ENCODE results near the gene HERPUD2. TPM values are rescaled to one million over a fixed set of nuclear protein-coding genes. Genes with fewer than 3 reads are reported as not detected.
"Not testable (repeated sequence)": the region's sequence is repeated elsewhere in the genome, so short reads cannot be mapped to it uniquely, and the experiment has no call there.

The HERPUD2 gene
- total RNA-seq, 4 donors from 2014 or later: 25.3 to 44.1 (median 39.3) TPM

DNA sequence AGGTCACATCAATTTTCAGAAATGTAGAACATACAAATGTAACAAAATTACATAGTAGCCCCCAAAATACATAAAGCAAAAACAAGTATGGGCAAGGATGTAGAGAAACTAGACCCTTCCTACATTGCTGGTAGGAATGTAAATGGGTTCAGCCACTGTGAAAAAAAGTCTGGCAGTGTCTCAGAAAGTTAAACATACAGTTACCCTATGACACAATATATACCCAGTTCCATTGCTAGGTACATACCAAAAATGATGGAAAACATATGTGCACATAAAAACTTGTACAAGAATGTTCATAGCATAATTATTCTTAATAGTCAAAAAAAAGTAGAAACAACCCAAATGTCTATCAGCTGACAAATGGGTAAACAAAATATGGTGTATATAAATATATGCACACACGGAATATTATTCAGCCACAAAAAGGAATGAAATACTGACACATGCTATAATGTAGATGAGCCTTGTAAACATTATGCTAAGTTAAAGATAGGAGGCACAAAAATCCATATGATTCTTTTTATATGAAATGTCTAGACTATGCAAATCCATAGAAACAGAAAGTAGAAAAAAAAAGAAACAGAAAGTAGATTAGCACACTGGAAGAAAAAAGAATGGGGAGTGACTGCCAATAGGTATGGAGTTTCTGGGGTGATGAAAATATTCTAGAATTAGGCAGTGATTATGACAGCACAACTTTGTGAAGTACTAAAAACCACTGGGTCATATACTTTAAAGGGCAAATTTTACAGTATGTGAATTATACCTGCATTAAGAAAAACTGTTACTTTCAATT lies 13.5 kb downstream of the HERPUD2 start:
- Histone ChIP-seq H3K4me1 (peaks cover 0 to 30% (median 3%) of the 10 kb centered on the region in 4 donors), H3K36me3 (peaks cover 0 to 23% (median 0%) of the 10 kb centered on the region in 3 donors), H3K27me3 (no peaks in the 10 kb centered on the region), H3K9me3 (peaks cover 0 to 4% (median 0%) of the 10 kb centered on the region in 4 donors), H3K27ac (no peak overlapping the region), H3K4me3 (no peak overlapping the region)
- DNase-seq (ENCODE audit: low spot score in 2 of 2): no peak
- TF ChIP-seq EP300 (IDR thresholded peaks at IDR 0.05) (no peak), POLR2A (IDR thresholded peaks at IDR 0.05) (no peak)
- TF ChIP-seq, protein P1, sequence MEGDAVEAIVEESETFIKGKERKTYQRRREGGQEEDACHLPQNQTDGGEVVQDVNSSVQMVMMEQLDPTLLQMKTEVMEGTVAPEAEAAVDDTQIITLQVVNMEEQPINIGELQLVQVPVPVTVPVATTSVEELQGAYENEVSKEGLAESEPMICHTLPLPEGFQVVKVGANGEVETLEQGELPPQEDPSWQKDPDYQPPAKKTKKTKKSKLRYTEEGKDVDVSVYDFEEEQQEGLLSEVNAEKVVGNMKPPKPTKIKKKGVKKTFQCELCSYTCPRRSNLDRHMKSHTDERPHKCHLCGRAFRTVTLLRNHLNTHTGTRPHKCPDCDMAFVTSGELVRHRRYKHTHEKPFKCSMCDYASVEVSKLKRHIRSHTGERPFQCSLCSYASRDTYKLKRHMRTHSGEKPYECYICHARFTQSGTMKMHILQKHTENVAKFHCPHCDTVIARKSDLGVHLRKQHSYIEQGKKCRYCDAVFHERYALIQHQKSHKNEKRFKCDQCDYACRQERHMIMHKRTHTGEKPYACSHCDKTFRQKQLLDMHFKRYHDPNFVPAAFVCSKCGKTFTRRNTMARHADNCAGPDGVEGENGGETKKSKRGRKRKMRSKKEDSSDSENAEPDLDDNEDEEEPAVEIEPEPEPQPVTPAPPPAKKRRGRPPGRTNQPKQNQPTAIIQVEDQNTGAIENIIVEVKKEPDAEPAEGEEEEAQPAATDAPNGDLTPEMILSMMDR (IDR thresholded peaks at IDR 0.05): no peak
- 93 to 100% methylated on average over 1 of the region's 1 CpG for WGBS, 2 donors

DNA sequence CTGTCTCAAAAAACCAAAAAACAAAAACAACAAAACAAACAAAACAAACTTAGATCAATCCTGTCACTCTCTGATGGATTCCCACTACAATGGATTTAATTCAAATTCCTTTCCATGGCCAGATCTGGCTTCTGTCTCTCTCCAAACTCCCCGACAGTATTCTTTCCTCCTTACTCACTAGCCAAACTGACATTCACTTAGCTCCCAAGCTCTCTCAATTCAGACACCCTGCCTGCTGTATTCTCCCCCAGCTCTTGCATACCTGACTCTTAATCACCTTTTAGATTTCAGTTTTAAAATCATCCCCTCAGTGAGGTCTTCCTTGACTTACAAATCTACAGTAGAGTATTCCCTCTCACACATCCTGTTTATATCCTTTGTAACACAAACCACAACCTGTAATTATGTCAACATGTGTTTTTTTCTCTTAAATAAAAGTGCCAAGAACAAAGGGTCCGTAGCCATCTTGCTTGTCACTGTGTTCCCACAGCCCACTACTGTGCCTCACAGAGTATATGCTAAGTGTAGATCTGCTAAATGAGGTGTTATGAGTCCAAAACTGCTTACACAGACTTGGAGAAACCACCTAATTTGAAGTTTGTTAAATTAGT lies 14.4 kb downstream of the HERPUD2 start:
- TF ChIP-seq, protein P1 (IDR thresholded peaks at IDR 0.05): no peak
- TF ChIP-seq EP300 (IDR thresholded peaks at IDR 0.05): no peak
- no peak for TF ChIP-seq POLR2A (IDR thresholded peaks at IDR 0.05)
- Histone ChIP-seq H3K4me3 (no peak overlapping the region), H3K36me3 (peaks cover 0 to 20% (median 0%) of the 10 kb centered on the region in 3 donors), H3K27ac (no peak overlapping the region), H3K4me1 (peaks cover 0 to 33% (median 3%) of the 10 kb centered on the region in 4 donors), H3K9me3 (peaks cover 0 to 4% (median 0%) of the 10 kb centered on the region in 4 donors), H3K27me3 (no peaks in the 10 kb centered on the region)
- WGBS, 2 donors: 78% methylated on average over 2 of the region's 2 CpGs
- DNase-seq (ENCODE audit: low spot score in 2 of 2): no peak

DNA sequence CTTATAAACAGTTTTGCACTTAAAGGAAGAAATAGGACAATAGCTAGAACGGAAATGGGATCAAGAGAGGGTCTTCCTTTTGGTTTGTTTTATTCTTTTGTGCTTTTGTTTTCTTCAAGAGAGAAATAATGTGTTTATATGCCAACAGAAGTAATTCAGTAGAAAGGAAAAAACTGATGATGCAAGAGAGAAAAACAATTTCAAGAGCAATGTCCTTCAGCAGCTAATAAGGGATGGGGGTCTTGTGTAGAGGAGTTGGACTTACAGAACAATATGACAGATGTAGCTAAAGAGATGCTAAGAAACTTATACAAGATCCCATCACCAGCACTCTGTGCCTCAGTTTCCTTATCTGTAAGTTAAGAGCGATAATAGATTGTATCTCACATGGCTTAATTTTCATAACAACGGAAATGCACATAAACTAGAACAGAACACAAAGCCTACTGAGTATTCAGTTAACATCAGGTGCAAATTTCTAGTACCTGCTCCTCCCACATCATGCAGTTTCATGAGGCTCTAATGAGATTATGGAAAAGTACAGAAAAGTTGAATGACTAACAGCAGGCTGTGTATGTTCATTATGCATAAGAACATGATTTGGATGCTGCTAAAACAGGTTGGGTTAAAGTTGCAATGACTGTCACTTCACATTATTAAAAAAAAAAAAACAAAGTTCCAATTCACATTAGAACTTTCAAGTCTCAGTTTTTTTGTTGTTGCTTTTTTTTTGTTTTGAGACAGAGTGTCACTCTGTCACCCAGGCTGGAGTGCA lies 17.2 kb downstream of the HERPUD2 start:
- H3K27me3 ChIP-seq: no peaks in the 10 kb centered on the region
- H3K4me3 ChIP-seq: no peak overlapping the region
- H3K27ac ChIP-seq: no peak overlapping the region
- no peaks in the 10 kb centered on the region for H3K9me3 ChIP-seq
- peaks cover 0 to 33% (median 3%) of the 10 kb centered on the region in 4 donors for H3K4me1 ChIP-seq
- DNase-seq (ENCODE audit: low spot score in 2 of 2): no peak
- H3K36me3 ChIP-seq: no peaks in the 10 kb centered on the region
- WGBS, 2 donors: 87% methylated on average over 3 of the region's 3 CpGs
- no peak for TF ChIP-seq EP300 (IDR thresholded peaks at IDR 0.05)

DNA sequence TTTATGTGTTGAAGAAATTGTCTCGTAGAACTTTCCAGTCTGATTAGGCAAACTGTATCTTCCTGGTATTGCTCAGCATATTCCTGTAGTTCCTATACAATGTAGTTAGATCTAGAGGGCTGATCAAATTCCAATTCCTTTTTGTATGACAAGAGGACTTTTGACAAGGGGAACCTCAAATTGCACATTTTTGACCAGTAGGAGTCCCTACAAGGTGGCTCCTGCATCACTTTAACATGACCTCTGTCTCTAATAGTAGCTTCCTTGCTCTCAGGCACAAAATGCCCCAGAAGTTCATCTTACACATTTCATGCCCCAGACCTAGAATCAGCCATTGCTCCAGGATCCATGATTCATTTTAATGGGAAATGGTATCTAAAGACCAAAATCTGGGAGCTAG lies 18.7 kb downstream of the HERPUD2 start:
- peaks cover 0 to 33% (median 4%) of the 10 kb centered on the region in 4 donors for H3K4me1 ChIP-seq
- H3K4me3 ChIP-seq: no peak overlapping the region
- no peak overlapping the region for H3K27ac ChIP-seq
- 53 to 55% methylated on average over 1 of the region's 1 CpG for WGBS, 2 donors
- no peaks in the 10 kb centered on the region for H3K36me3 ChIP-seq
- no peaks in the 10 kb centered on the region for H3K9me3 ChIP-seq
- TF ChIP-seq POLR2A (IDR thresholded peaks at IDR 0.05) (no peak), EP300 (IDR thresholded peaks at IDR 0.05) (no peak)
- no peaks in the 10 kb centered on the region for H3K27me3 ChIP-seq
- no peak for DNase-seq (ENCODE audit: low spot score in 2 of 2)

DNA sequence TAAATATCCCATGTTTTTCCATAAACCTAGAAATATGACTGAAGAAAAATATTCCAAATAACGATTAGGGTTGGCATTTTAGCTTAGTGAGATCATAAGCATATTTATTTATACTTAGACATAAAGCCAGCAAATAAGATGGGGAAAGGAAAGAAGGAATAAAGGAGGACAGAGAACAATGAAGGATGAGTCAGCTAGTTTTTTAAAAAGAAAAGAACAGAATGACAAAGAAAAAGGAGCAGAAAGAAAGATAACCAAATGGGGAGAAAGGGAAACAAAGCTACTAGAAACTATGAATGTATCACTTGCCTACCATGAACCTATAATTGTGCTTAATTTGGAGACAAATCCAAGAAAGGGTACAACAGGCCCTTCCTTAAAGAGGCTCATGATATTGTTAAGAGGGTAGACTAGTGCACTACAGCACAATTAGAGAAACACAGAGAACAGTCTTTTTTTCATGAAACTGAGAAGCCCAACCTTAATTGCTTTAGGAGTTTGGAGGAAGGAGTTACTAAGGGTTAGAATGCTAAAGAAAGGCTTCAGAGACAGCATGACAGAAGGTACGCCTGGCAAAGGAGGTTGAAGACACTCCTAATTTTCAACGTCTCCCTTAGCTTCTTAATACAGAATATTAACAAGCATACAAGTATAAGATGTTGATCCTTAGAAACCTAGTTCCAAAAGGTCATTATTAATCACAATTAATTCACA lies 23.9 kb downstream of the HERPUD2 start:
- Histone ChIP-seq H3K27ac (no peak overlapping the region), H3K36me3 (peaks cover 0 to 26% (median 0%) of the 10 kb centered on the region in 3 donors), H3K4me1 (peaks cover 0 to 7% (median 2%) of the 10 kb centered on the region in 4 donors), H3K9me3 (no peaks in the 10 kb centered on the region), H3K27me3 (no peaks in the 10 kb centered on the region), H3K4me3 (no peak overlapping the region)
- TF ChIP-seq, protein P1 (IDR thresholded peaks at IDR 0.05): no peak
- TF ChIP-seq POLR2A (IDR thresholded peaks at IDR 0.05) (no peak), EP300 (IDR thresholded peaks at IDR 0.05) (no peak)
- DNase-seq (ENCODE audit: low spot score in 2 of 2): no peak
- 68 to 71% methylated on average over 3 of the region's 3 CpGs for WGBS, 2 donors

DNA sequence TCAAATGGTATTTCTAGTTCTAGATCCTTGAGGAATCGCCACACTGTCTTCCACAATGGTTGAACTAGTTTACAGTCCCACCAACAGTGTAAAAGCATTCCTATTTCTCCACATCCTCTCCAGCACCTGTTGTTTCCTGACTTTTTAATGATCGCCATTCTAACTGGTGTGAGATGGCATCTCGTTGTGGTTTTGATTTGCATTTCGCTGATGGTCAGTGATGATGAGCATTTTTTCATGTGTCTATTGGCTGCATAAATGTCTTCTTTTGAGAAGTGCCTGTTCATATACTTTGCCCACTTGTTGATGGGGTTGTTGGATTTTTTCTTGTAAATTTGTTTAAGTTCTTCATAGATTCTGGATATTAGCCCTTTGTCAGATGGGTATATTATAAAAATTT lies 34.5 kb downstream of the HERPUD2 start:
- DNase-seq (ENCODE audit: low spot score in 2 of 2): not testable (repeated sequence)
- WGBS, 2 donors: 92 to 100% methylated on average over 4 of the region's 4 CpGs

More for the DNA sequence above, 34.5 kb downstream of the HERPUD2 start:
- not testable (repeated sequence) for H3K4me3 ChIP-seq, H3K27me3 ChIP-seq, H3K27ac ChIP-seq, H3K4me1 ChIP-seq
- Histone ChIP-seq H3K36me3 (peaks cover 3 to 44% (median 6%) of the 10 kb centered on the region in 3 donors), H3K9me3 (peaks cover 0 to 19% (median under 1%) of the 10 kb centered on the region in 4 donors)
